ENCODE measurements around the gene POLR1D.

The POLR1D gene

DNA sequence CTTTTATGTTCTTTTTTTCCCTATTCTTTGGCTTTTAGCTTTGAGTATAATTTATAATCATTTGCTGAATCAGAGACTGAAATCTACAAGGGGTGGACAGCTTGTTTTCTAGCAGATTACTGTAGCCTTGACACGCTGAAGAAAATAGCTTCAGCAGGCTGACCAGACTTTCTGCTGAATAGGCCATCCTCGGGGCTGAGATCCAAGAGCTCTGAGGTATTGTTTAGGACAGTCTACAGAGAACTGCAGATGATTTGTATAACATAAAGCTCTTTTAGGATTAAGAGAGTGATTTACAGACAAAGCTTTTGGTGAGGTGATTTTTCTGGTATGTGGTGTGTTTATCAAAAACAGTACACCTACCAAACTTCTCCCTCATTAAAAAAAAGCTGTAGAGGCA, 16.8 kb downstream of the POLR1D start:
- no peak for DNase-seq (ENCODE audit: low read depth in 2 of 2)

DNA sequence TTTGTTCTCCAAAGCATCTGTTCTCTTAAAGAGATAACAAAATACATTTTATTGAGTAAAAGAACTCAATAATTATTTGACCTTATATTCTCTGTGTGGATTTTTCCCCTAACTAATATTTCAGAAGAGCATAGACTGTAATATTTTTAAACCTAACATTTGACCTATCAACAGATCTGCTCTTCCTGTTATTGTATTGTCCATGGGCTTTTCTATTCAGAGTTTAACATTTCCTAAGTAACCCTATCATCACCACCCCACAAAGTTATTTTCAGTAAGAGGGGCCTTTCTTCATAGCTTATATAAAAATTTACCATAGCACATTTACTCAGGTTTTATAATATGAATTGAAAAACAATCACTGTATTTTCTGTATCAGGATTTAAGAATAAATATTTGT, 17.5 kb downstream of the POLR1D start:
- no peak for DNase-seq (ENCODE audit: low read depth in 2 of 2)

DNA sequence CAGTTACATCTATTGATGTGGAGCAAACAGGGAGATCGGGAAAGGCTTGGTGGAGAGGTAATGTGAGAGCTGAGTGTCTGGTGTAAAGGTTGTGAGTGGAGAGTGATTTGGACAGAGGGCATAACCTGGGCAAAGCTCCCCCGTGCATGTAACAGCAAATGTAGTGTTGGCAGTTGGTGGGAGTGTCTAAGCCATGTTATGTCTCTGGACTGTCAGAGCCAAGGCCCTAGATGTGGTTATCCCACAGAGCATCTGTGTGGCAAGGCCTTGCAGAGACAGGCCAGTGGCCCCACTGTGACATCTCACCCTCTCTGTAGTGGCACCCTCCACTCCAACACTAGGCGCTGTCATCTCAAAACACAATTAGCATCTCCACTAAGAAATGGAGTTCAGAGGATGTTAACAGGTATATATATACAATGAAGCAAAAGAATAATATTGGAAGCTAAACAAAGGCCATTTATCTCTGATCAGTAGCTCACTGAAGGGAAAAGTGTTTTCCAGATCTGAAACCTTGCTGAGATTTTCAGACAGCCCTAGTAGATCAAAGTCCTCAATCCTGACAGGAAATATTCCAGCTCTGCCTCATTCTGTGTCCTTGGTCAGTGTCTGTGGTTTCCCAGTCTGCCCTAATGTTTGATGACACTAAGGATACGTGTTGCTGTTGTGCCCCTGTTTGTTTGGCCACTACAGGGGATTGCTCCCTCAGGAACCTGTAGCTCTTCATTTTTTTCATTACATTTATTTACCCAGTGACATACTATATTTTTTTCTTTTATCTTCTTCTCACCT, 20.2 kb downstream of the POLR1D start:
- DNase-seq (ENCODE audit: low read depth in 2 of 2), result no peak

GRCh38 chr13:27643334-27644132, 21.8 kb downstream of the POLR1D start:
- DNase-seq (ENCODE audit: low read depth in 2 of 2), result no peak

DNA sequence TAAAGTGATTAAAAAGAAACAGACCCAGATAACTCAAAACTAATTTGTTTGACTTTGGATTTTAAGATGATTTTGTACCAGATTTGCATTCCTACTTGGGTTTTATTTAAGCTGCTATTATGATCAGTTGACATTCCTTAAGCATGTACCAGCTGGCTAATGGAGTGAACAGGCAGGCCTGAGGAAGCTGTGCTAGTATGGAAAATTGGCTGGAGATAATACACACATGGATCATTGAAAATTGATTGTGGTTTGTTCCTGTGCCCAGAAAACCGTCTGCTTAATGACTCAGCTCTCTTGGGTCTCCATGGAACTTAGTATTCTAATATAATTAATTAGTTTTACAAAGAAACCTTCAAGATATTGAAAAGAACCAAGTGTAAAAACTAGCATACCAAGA, 22.6 kb downstream of the POLR1D start:
- no peak for DNase-seq (ENCODE audit: low read depth in 2 of 2)

DNA sequence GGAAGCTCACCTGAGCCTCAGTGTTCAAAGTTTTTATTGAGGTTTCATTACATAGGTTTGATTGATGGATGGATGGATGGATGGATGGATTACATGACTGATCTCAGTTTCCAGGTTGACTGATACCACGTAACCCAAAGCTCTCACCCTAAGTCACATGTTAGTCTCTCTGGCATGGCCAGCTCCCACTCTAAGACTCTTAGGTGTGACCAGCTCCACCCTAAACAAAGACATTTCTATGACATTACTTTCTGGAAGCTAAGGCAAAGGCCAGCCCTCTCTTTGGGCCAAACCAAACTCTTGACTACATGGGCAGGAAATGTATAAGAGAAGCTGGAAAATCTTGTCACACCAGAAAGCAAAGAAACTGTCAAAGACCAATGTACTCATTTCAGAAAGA, 28.6 kb downstream of the POLR1D start:
- no peak for DNase-seq (ENCODE audit: low read depth in 2 of 2)

- no peak for DNase-seq (ENCODE audit: low read depth in 2 of 2)
These were observed 32.4 kb downstream of the POLR1D start for GRCh38 chr13:27654059-27654458.

DNA sequence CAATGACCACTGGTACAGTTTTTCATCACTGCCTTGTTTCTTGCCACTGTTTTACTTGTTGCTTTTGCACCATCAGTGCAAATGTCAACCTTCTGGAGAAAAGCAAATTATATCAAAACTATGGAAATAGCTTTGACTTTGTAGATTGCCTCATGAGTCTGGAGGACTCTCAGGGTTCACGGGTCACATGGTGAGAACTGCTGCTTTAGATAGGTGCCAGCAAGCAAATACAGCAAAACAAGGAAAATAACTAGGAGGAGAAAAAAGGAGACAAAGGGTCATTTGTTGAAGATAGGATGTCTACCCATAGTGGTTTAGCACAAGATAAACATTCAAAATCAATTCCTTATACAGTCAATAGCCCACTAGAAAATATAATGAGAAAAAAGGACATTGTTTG, 33.1 kb downstream of the POLR1D start:
- no peak for DNase-seq (ENCODE audit: low read depth in 2 of 2)

DNA sequence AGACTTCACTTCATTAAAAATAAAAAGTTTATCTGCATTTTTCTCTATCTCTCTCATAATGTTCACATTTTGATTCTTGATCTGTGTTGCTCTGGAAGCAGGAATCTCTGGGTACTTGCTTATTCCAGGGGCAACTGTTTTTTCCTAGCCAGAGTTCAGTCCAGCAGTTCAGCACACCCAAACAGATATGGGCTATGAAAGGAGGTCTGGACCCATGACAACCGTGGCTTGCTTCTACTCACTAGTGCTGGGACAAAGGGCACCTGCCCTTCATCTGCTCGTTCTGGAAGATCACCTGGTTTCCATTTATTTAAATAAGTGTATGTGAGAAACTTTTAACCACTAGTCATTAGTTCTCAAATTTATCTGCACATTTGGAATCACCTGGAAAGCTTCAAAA, 36.0 kb downstream of the POLR1D start:
- DNase-seq (ENCODE audit: low read depth in 2 of 2), result no peak

GRCh38 chr13:27658546-27658945, 36.9 kb downstream of the POLR1D start:
- no peak for DNase-seq (ENCODE audit: low read depth in 2 of 2)

GRCh38 chr13:27659145-27659865, 37.6 kb downstream of the POLR1D start:
- no peak for DNase-seq (ENCODE audit: low read depth in 2 of 2)

GRCh38 chr13:27660511-27660910, 38.8 kb downstream of the POLR1D start:
- DNase-seq (ENCODE audit: low read depth in 2 of 2), result no peak

GRCh38 chr13:27661017-27661416, 39.3 kb downstream of the POLR1D start:
- no peak for DNase-seq (ENCODE audit: low read depth in 2 of 2)

GRCh38 chr13:27662738-27663470, 41.2 kb downstream of the POLR1D start:
- no peak for DNase-seq (ENCODE audit: low read depth in 2 of 2)

- no peak for DNase-seq (ENCODE audit: low read depth in 2 of 2)
These were observed 42.3 kb downstream of the POLR1D start for GRCh38 chr13:27663947-27664346.

- DNase-seq (ENCODE audit: low read depth in 2 of 2), result no peak
These were observed 43.6 kb downstream of the POLR1D start for GRCh38 chr13:27665333-27665732.

- no peak for DNase-seq (ENCODE audit: low read depth in 2 of 2)
These were observed 44.1 kb downstream of the POLR1D start for GRCh38 chr13:27665761-27666160.

DNA sequence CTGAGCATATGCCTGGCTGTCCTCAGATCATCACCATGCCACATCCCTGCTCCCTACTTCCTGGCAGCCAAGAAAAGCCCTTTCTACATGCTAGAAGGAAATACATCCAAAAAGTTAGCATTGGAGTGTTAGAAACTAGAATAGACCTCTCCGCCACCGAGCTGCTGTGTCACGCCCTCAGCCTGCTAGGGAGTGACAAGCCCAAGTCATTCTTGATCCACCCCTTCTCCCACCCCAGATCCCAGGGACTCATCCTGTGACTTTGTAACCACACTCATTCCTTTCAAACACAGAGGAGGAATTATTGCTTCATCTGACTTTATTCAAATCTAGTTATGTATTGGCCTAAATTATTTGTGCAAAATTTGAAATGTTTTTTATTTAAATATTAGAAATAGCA, 45.3 kb downstream of the POLR1D start:
- DNase-seq (ENCODE audit: low read depth in 2 of 2), result no peak

DNA sequence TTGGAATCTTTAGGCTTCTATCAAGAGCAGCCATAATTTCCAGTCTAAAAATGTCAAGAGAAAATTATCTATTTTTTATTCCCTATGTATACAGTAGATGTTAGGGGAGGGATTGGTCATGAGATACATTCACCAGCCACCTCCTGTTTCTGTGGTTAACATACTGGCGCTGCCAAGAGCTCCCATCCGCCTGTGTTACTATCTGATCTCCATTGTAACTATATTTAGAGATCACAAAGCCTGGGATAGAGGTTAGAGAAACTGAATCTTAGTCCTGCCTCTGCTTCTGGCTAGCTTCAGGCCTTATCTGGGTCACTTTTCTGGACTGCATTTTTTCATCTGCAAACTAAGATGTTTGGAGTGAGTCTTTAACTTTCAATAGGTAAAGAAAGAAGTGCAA, 46.3 kb downstream of the POLR1D start:
- DNase-seq (ENCODE audit: low read depth in 2 of 2), result no peak

DNA sequence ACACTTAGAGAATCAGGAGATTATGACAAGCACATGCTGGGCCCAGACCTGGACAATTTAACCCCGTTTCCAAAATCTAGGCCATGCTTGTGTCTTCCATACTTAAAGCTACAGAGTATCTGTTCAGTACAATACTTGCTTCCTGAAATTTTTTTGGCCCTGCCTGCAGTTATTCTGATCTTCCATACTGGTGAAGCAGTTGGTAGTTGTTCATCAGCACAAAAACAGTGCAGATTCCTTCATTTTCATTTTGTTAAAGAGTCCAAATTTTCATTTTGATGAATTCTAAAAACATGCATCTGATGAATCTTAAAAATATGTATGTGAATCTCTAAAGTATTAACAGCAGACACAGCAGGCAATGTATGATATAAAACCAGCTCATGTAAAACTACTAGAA, 49.2 kb downstream of the POLR1D start:
- no peak for DNase-seq (ENCODE audit: low read depth in 2 of 2)

- DNase-seq (ENCODE audit: low read depth in 2 of 2), result no peak
These were observed 50.3 kb downstream of the POLR1D start for GRCh38 chr13:27672025-27672424.
